ENCODE results near the gene OBP2A. TPM values are rescaled to one million over a fixed set of nuclear protein-coding genes. Genes with fewer than 3 reads are reported as not detected.

Gene OBP2A
- total RNA-seq, 4 donors from 2014 or later, result not detected

- no peaks in the 10 kb centered on the region for H3K27me3 ChIP-seq
These were observed 44.4 kb upstream of the OBP2A start for GRCh38 chr9:135501261-135502167.

GRCh38 chr9:135502168-135502872, 43.6 kb upstream of the OBP2A start:
- Histone ChIP-seq H3K4me3 (no peak overlapping the region), H3K27ac (no peak overlapping the region), H3K9me3 (no peaks in the 10 kb centered on the region), H3K4me1 (peaks cover 0 to 34% (median 19%) of the 10 kb centered on the region in 4 donors), H3K36me3 (peaks cover 0 to 41% (median 9%) of the 10 kb centered on the region in 3 donors), H3K27me3 (no peaks in the 10 kb centered on the region)
- no peak for DNase-seq (ENCODE audit: low spot score in 2 of 2)
- TF ChIP-seq POLR2A (IDR thresholded peaks at IDR 0.05) (no peak), CTCF (IDR thresholded peaks at IDR 0.05) (no peak), EP300 (IDR thresholded peaks at IDR 0.05) (no peak)
- 87 to 89% methylated on average over 14 to 15 of the region's 15 CpGs for WGBS, 2 donors

More at GRCh38 chr9:135501261-135502167, 44.4 kb upstream of the OBP2A start:
- H3K27ac ChIP-seq, result peak overlapping the region in 3 of 4 donors; percentile 78 to 83 (median 80)
- peak overlapping the region; percentile 65 to 100 (median 72) for H3K4me3 ChIP-seq
- TF ChIP-seq POLR2A (IDR thresholded peaks at IDR 0.05) (no peak), EP300 (IDR thresholded peaks at IDR 0.05) (no peak), CTCF (IDR thresholded peaks at IDR 0.05) (no peak)
- no peak for DNase-seq (ENCODE audit: low spot score in 2 of 2)
- 36 to 44% methylated on average over 30 to 32 of the region's 38 CpGs for WGBS, 2 donors
- no peaks in the 10 kb centered on the region for H3K9me3 ChIP-seq
- peaks cover 0 to 41% (median 9%) of the 10 kb centered on the region in 3 donors for H3K36me3 ChIP-seq
- H3K4me1 ChIP-seq, result peaks cover 0 to 34% (median 19%) of the 10 kb centered on the region in 4 donors

- WGBS, 2 donors, result 87 to 88% methylated on average over 12 to 16 of the region's 16 CpGs
- Histone ChIP-seq H3K9me3 (peaks cover 0 to 3% (median 0%) of the 10 kb centered on the region in 4 donors), H3K4me1 (peaks cover 0 to 34% (median 19%) of the 10 kb centered on the region in 4 donors), H3K36me3 (peaks cover 0 to 41% (median 9%) of the 10 kb centered on the region in 3 donors), H3K27ac (no peak overlapping the region), H3K4me3 (no peak overlapping the region), H3K27me3 (no peaks in the 10 kb centered on the region)
- no peak for DNase-seq (ENCODE audit: low spot score in 2 of 2)
- TF ChIP-seq EP300 (IDR thresholded peaks at IDR 0.05), result no peak
These were observed 43.0 kb upstream of the OBP2A start for GRCh38 chr9:135502873-135503321.

- Histone ChIP-seq H3K4me1 (peaks cover 0 to 34% (median 19%) of the 10 kb centered on the region in 4 donors), H3K4me3 (no peak overlapping the region), H3K36me3 (peaks cover 0 to 41% (median 9%) of the 10 kb centered on the region in 3 donors), H3K27me3 (no peaks in the 10 kb centered on the region), H3K27ac (no peak overlapping the region), H3K9me3 (peaks cover 0 to 10% (median 0%) of the 10 kb centered on the region in 4 donors)
- no peak for TF ChIP-seq POLR2A (IDR thresholded peaks at IDR 0.05)
- TF ChIP-seq EP300 (IDR thresholded peaks at IDR 0.05), result no peak
- TF ChIP-seq CTCF (IDR thresholded peaks at IDR 0.05), result no peak
- WGBS, 2 donors, result 87 to 89% methylated on average over 40 to 41 of the region's 41 CpGs
- DNase-seq (ENCODE audit: low spot score in 2 of 2), result no peak
These were observed 42.3 kb upstream of the OBP2A start for GRCh38 chr9:135503371-135504261.

Measured in tibial nerve (tissue), 4 donors.